DOHH2 (cell line): ENCODE measurements around the gene CLDN15.
"Not testable (repeated sequence)": the region's sequence is repeated elsewhere in the genome, so short reads cannot be mapped to it uniquely, and the experiment has no call there.

Experiments used
- H3F3A ChIP-seq: fragments of 200-600 bp; sonication (generic), shearing (Covaris generic); 2 replicates; pipeline ENCODE4 v1.6.0; 2016; ENCODE audit warnings: antibody characterized with exemption, mild to moderate bottlenecking; ENCODE audit not compliant: control insufficient read depth, insufficient read depth
- H3K27ac ChIP-seq: fragments of 200-600 bp; sonication (generic); 2 replicates; pipeline ENCODE4 v1.5.1; 2014; ENCODE audit warnings: low read depth, mild to moderate bottlenecking, low read length, moderate library complexity
- H3K27me3 ChIP-seq: fragments of 200-600 bp; sonication (generic); 2 replicates; pipeline ENCODE4 v1.6.1; 2014; ENCODE audit warnings: mild to moderate bottlenecking, low read length, mixed read lengths; ENCODE audit not compliant: control insufficient read depth
- H3K36me3 ChIP-seq: fragments of 200-600 bp; sonication (generic); 2 replicates; pipeline ENCODE4 v1.6.1; 2014; ENCODE audit warnings: mild to moderate bottlenecking, low read length, moderate library complexity, mixed read lengths; ENCODE audit not compliant: control insufficient read depth
- H3K4me1 ChIP-seq: fragments of 200-600 bp; sonication (generic); 2 replicates; pipeline ENCODE4 v1.6.1; 2014; ENCODE audit warnings: mild to moderate bottlenecking, low read length, mixed read lengths; ENCODE audit not compliant: control insufficient read depth
- H3K4me2 ChIP-seq: fragments of 200-600 bp; sonication (generic); 2 replicates; pipeline ENCODE4 v1.6.0; 2014; ENCODE audit warnings: mild to moderate bottlenecking, low read length, moderate library complexity
- H3K4me3 ChIP-seq: fragments of 200-600 bp; sonication (generic); 2 replicates; pipeline ENCODE4 v1.5.1; 2014; ENCODE audit warnings: mild to moderate bottlenecking, low read length, mixed read lengths
- H3K79me2 ChIP-seq: fragments of 200-600 bp; sonication (generic); 2 replicates; pipeline ENCODE4 v1.6.1; 2014; ENCODE audit warnings: mild to moderate bottlenecking, low read length, mixed read lengths; ENCODE audit not compliant: control insufficient read depth
- H3K9me2 ChIP-seq: fragments of 200-600 bp; sonication (generic); replicated peaks from 2 replicates; pipeline ENCODE4 v1.6.1; 2014; ENCODE audit warnings: mild to moderate bottlenecking, low read length, mixed read lengths; ENCODE audit not compliant: control insufficient read depth
- H3K9me3 ChIP-seq: fragments of 200-600 bp; sonication (generic); 2 replicates; pipeline ENCODE4 v1.6.1; 2014; ENCODE audit warnings: antibody characterized with exemption, low read length, mixed read lengths; ENCODE audit not compliant: control insufficient read depth, insufficient read depth
- H4K20me1 ChIP-seq: fragments of 200-600 bp; sonication (generic); 2 replicates; pipeline ENCODE4 v1.6.0; 2014; ENCODE audit warnings: low read depth, mild to moderate bottlenecking, antibody characterized with exemption, low read length, moderate library complexity; ENCODE audit not compliant: control insufficient read depth, insufficient read depth
- CTCF ChIP-seq: fragments of 200-600 bp; sonication (generic); IDR thresholded peaks from one replicate; pipeline ENCODE4 v1.5.1; 2014; ENCODE audit warnings: antibody characterized with exemption, mild to moderate bottlenecking, low read depth, low read length; ENCODE audit not compliant: poor library complexity, severe bottlenecking
- EZH2phosphoT487 ChIP-seq: fragments of 200-600 bp; sonication (generic); IDR thresholded peaks from 2 replicates; pipeline ENCODE4 v1.6.1; 2017; ENCODE audit warnings: borderline replicate concordance, mild to moderate bottlenecking, antibody characterized with exemption, low read length, moderate library complexity, mixed read lengths

CLDN15 gene

GRCh38 chr7:101237206-101238067 is at the start of gene CLDN15:
TSS of gene CLDN15 (minus strand) at chr7:101237802. CDS start at chr7:101237581, 221 bp downstream.
- TF ChIP-seq EZH2phosphoT487, result no peak
- no peak for TF ChIP-seq CTCF
- Histone ChIP-seq H3K27ac (no peak within 1 kb of the TSS), H3F3A (no peaks in the 10 kb centered on the region), H3K4me1 (no peaks in the 10 kb centered on the region), H3K4me3 (no peak within 1 kb of the TSS), H3K79me2 (peaks cover 14% of the 10 kb centered on the region), H4K20me1 (0 out of 2 replicates have a peak, but pooled peaks cover 4% of the 10 kb centered on the region), H3K9me2 (no peaks in the 10 kb centered on the region), H3K9me3 (no peaks in the 10 kb centered on the region), H3K27me3 (no peaks in the 10 kb centered on the region), H3K36me3 (peaks cover 51% of the 10 kb centered on the region), H3K4me2 (no peak within 1 kb of the TSS)

GRCh38 chr7:101287032-101287431 is 49.4 kb upstream of the CLDN15 start:
- Histone ChIP-seq H3K4me3 (no peak overlapping the region), H3K36me3 (no peaks in the 10 kb centered on the region), H3K27me3 (peaks cover 17% of the 10 kb centered on the region), H3F3A (no peaks in the 10 kb centered on the region), H3K9me2 (no peaks in the 10 kb centered on the region), H3K79me2 (no peaks in the 10 kb centered on the region), H3K4me2 (no peak overlapping the region), H4K20me1 (no peaks in the 10 kb centered on the region), H3K4me1 (peaks cover 21% of the 10 kb centered on the region), H3K27ac (no peak overlapping the region), H3K9me3 (no peaks in the 10 kb centered on the region)
- TF ChIP-seq EZH2phosphoT487, result no peak
- TF ChIP-seq CTCF, result no peak

GRCh38 chr7:101285880-101286279 is 48.3 kb upstream of the CLDN15 start:
- H3F3A ChIP-seq, H3K36me3 ChIP-seq, H4K20me1 ChIP-seq, H3K4me2 ChIP-seq, H3K27ac ChIP-seq, H3K9me2 ChIP-seq, H3K79me2 ChIP-seq, H3K4me3 ChIP-seq, H3K9me3 ChIP-seq: not testable (repeated sequence)
- Histone ChIP-seq H3K27me3 (peaks cover 13% of the 10 kb centered on the region), H3K4me1 (peaks cover 21% of the 10 kb centered on the region)

GRCh38 chr7:101285171-101285570 is 47.6 kb upstream of the CLDN15 start:
- Histone ChIP-seq H3K9me3 (no peaks in the 10 kb centered on the region), H4K20me1 (no peaks in the 10 kb centered on the region), H3K79me2 (no peaks in the 10 kb centered on the region), H3K27ac (no peak overlapping the region), H3F3A (no peaks in the 10 kb centered on the region), H3K36me3 (no peaks in the 10 kb centered on the region), H3K4me3 (no peak overlapping the region), H3K4me1 (peaks cover 18% of the 10 kb centered on the region), H3K4me2 (no peak overlapping the region), H3K27me3 (peaks cover 9% of the 10 kb centered on the region; the same call in 1 of the 2 replicates), H3K9me2 (no peaks in the 10 kb centered on the region)
- no peak for TF ChIP-seq EZH2phosphoT487
- no peak for TF ChIP-seq CTCF

GRCh38 chr7:101280912-101281311 is 43.3 kb upstream of the CLDN15 start:
- not testable (repeated sequence) for H3K4me3 ChIP-seq, H3K27me3 ChIP-seq, H3K79me2 ChIP-seq, H3K4me1 ChIP-seq, H3K9me2 ChIP-seq, H3K36me3 ChIP-seq, H3F3A ChIP-seq, H4K20me1 ChIP-seq, H3K4me2 ChIP-seq, H3K9me3 ChIP-seq, H3K27ac ChIP-seq
